GM23338 (cell line): Measurements from ENCODE around the gene POU3F3. TPM values are rescaled to one million over a fixed set of nuclear protein-coding genes. Genes with fewer than 3 reads are reported as not detected.

Experiments used
- ATAC-seq: fragments of 200-7000 bp; cut with Tn5 transposase; 3 replicates; pipeline ENCODE4 v1.9.1; 2020
- DNase-seq: peaks from one replicate; pipeline ENCODE4 v3.0.0-alpha.2; 2015; ENCODE audit warnings: low spot score
- H2AFZ ChIP-seq: fragments of 200-600 bp; sonication (generic); 2 replicates; pipeline ENCODE4 v1.8.0; 2016; ENCODE audit warnings: antibody characterized with exemption, mild to moderate bottlenecking, moderate library complexity
- H3F3A ChIP-seq: fragments of 200-600 bp; sonication (generic); replicated peaks from 2 replicates; pipeline ENCODE4 v1.8.0; 2017; ENCODE audit warnings: antibody characterized with exemption, mixed run types, low read depth
- H3K27ac ChIP-seq: fragments of 200-600 bp; sonication (generic); 2 replicates; pipeline ENCODE4 v1.6.1; 2016; ENCODE audit warnings: low read depth
- H3K27me3 ChIP-seq: fragments of 200-600 bp; sonication (generic); 2 replicates; pipeline ENCODE4 v1.8.0; 2016; ENCODE audit warnings: mild to moderate bottlenecking, mixed run types, moderate library complexity; ENCODE audit not compliant: insufficient read depth
- H3K36me3 ChIP-seq: fragments of 200-600 bp; sonication (generic); 2 replicates; pipeline ENCODE4 v1.8.0; 2016; ENCODE audit warnings: mild to moderate bottlenecking; ENCODE audit not compliant: insufficient read depth
- H3K4me1 ChIP-seq: fragments of 200-600 bp; sonication (generic); 2 replicates; pipeline ENCODE4 v1.8.0; 2016; ENCODE audit warnings: mild to moderate bottlenecking, moderate library complexity; ENCODE audit not compliant: insufficient read depth
- H3K4me2 ChIP-seq: fragments of 200-600 bp; sonication (generic); 2 replicates; pipeline ENCODE4 v1.7.1; 2017; ENCODE audit warnings: mixed run types
- H3K4me3 ChIP-seq: fragments of 200-600 bp; sonication (generic); 2 replicates; pipeline ENCODE4 v1.6.1; 2016; ENCODE audit warnings: mixed run types
- H3K79me2 ChIP-seq: fragments of 200-600 bp; sonication (generic); replicated peaks from 2 replicates; pipeline ENCODE4 v1.8.0; 2017; ENCODE audit warnings: mild to moderate bottlenecking; ENCODE audit not compliant: insufficient read depth
- H3K9me2 ChIP-seq: fragments of 200-600 bp; sonication (generic); 2 replicates; pipeline ENCODE4 v1.8.0; 2017; ENCODE audit not compliant: insufficient read depth
- H4K20me1 ChIP-seq: fragments of 200-600 bp; sonication (generic); replicated peaks from 2 replicates; pipeline ENCODE4 v1.8.0; 2017; ENCODE audit warnings: mild to moderate bottlenecking; ENCODE audit not compliant: insufficient read depth
- H3K27ac Mint-ChIP-seq: 2 replicates; pipeline ENCODE4 v1.8.0; 2020; ENCODE audit warnings: inconsistent platforms, mild to moderate bottlenecking, moderate library complexity, mixed read lengths
- H3K27me3 Mint-ChIP-seq: 3 replicates; pipeline ENCODE4 v1.8.0; 2022; ENCODE audit warnings: low read depth, mild to moderate bottlenecking, moderate library complexity, mixed read lengths, inconsistent platforms; ENCODE audit not compliant: insufficient read depth, poor library complexity
- H3K36me3 Mint-ChIP-seq: 3 replicates; pipeline ENCODE4 v1.8.0; 2021; ENCODE audit warnings: low read depth, mild to moderate bottlenecking, inconsistent platforms, moderate library complexity, mixed read lengths
- H3K4me1 Mint-ChIP-seq: 3 replicates; pipeline ENCODE4 v1.8.0; 2020; ENCODE audit warnings: mild to moderate bottlenecking, inconsistent platforms, mixed read lengths
- H3K4me3 Mint-ChIP-seq: 3 replicates; pipeline ENCODE4 v1.8.0; 2021; ENCODE audit warnings: moderate library complexity, mild to moderate bottlenecking, inconsistent platforms, mixed read lengths
- H3K9me3 Mint-ChIP-seq: 3 replicates; pipeline ENCODE4 v1.8.0; 2020; ENCODE audit warnings: moderate library complexity, mild to moderate bottlenecking, inconsistent platforms, mixed read lengths
- ETS1 ChIP-seq: IDR thresholded peaks from 2 replicates; pipeline ENCODE4 v1.6.1; 2016; ENCODE audit warnings: antibody characterized with exemption
- EZH2 ChIP-seq: fragments of 200-600 bp; sonication (generic); IDR thresholded peaks from one replicate; pipeline ENCODE4 v1.8.0; 2017; ENCODE audit warnings: antibody characterized with exemption, mild to moderate bottlenecking, low read depth; ENCODE audit not compliant: unreplicated experiment
- ZNF114 ChIP-seq: fragments of 250-450 bp; sonication (Bioruptor Pico); IDR thresholded peaks from 2 replicates; pipeline ENCODE4 v1.5.0; 2020; ENCODE audit warnings: mild to moderate bottlenecking, moderate library complexity
- polyA plus RNA-seq: library from polyadenylated mRNA; unstranded; fragments of >200 nt; fragmentation: Nextera tagmentation; extraction: Ambion mirVana; gene quantifications from 2 replicates; pipeline ENCODE4 v1.2.1, GENCODE V29; 2016
- small RNA-seq: library from RNA; depleted of rRNA; stranded (forward); fragments of <200 nt; gene quantifications from one replicate; pipeline ENCODE3, GENCODE V24; 2014; ENCODE audit warnings: low replicate concordance
- total RNA-seq: library from RNA; depleted of rRNA; stranded (reverse); fragments of >200 nt; shearing (Covaris generic); gene quantifications from 2 replicates; pipeline ENCODE4 v1.2.3, GENCODE V29; 2014; rRNA removed

Gene POU3F3
- total and polyA plus RNA-seq, 2 experiments from 2014 or later: 0.06 to 0.24 TPM

- no peaks in the 10 kb centered on the region; the same call in 1 of the 3 replicates for H3K4me1 Mint-ChIP-seq
- H3K27me3 Mint-ChIP-seq: peaks cover 4% of the 10 kb centered on the region
- ATAC-seq (no peak), DNase-seq (no peak)
- no peaks in the 10 kb centered on the region for H3K9me3 Mint-ChIP-seq
- TF ChIP-seq EZH2: no peak
- TF ChIP-seq ETS1: no peak
- no peak for TF ChIP-seq ZNF114 (CRISPR knock-in tag)
- Histone ChIP-seq H3K4me2 (no peak overlapping the region), H3K4me1 (no peaks in the 10 kb centered on the region), H3K9me2 (no peaks in the 10 kb centered on the region), H2AFZ (no peak overlapping the region; the same call in 1 of the 2 replicates), H3K27ac (no peak overlapping the region), H3K4me3 (no peak overlapping the region), H3F3A (no peaks in the 10 kb centered on the region), H4K20me1 (no peaks in the 10 kb centered on the region), H3K27me3 (no peaks in the 10 kb centered on the region), H3K36me3 (no peaks in the 10 kb centered on the region), H3K79me2 (no peaks in the 10 kb centered on the region)
- H3K4me3 Mint-ChIP-seq: no peak overlapping the region
- no peaks in the 10 kb centered on the region for H3K36me3 Mint-ChIP-seq
- H3K27ac Mint-ChIP-seq: no peak overlapping the region; the same call in 1 of the 2 replicates
Observed at GRCh38 chr2:104902317-104902716, 48.4 kb downstream of the POU3F3 start.

Small RNAs within 50 kb of the gene (small RNA-seq; reads per million reads assigned to genes)
- not detected for gene AC018730.1

Other genes with a start within 250 kb of the POU3F3 start
- 64.7 and 70.9 TPM in 2 replicates for gene MRPS9, start 184.0 kb downstream of the POU3F3 start, total RNA-seq
- gene MRPS9, start 184.0 kb downstream of the POU3F3 start, polyA plus RNA-seq: 65.2 and 78.9 TPM in 2 replicates